Measurements from ENCODE around the gene CNTNAP2. TPM values are rescaled to one million over a fixed set of nuclear protein-coding genes. Genes with fewer than 3 reads are reported as not detected.
"Not testable (repeated sequence)": the region's sequence is repeated elsewhere in the genome, so short reads cannot be mapped to it uniquely, and the experiment has no call there.

The CNTNAP2 gene
- total and polyA plus RNA-seq, 2 of the 4 experiments (the other 2 are of a cell fraction), result not detected

DNA sequence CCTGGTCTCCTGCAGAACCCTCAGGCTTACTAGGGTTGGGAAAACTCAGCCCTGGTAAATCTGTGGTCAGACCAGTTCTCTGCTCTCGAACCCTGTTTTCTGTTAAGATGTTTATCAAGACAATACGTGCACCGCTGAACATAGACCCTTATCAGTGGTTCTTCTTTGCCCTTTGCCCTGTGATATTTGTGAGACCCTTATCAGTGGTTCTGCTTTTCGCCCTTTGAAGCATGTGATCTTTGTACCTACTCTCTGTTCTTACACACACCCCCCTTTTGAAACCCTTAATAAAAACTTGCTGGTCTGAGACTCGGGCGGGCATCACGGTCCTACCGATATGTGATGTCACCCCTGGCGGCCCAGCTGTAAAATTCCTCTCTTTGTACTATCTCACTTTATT is 2346.2 kb downstream of the CNTNAP2 start:
- DNase-seq; H4K8ac ChIP-seq (ENCODE audit: low read depth in 2 of 2, low read length in 2 of 2); H4K5ac ChIP-seq (ENCODE audit: low read depth, low read length); H3K14ac ChIP-seq (replicated peaks; ENCODE audit: low read depth, low read length); H2AFZ ChIP-seq (replicated peaks; ENCODE audit: low read length, poor library complexity); dilution Hi-C loops (cut with HindIII; ENCODE audit: low sequenced_read_pairs, unreplicated experiment); intact Hi-C loops (cut with micrococcal nuclease); H3K9me1 ChIP-seq (ENCODE audit: insufficient read depth, low read length); H3K79me1 ChIP-seq (ENCODE audit: low read depth in 1 of 2, low read length in 2 of 2); H3K36me3 ChIP-seq (ENCODE audit: control insufficient read depth, insufficient read depth, low read length); H3K4ac ChIP-seq (ENCODE audit: low read depth, low read length); H4K91ac ChIP-seq (ENCODE audit: insufficient read depth, low read depth, low read length); ATAC-seq (ENCODE audit: low read depth); H3K9me3 ChIP-seq (ENCODE audit: control insufficient read depth, insufficient read depth, low read length); in situ Hi-C loops (cut with MboI; ENCODE audit: low sequenced_read_pairs); H2BK120ac ChIP-seq (ENCODE audit: low read depth, low read length); H2AK5ac ChIP-seq (ENCODE audit: low read depth, low read length); H3K4me2 ChIP-seq (ENCODE audit: low read depth, low read length); H4K20me1 ChIP-seq (ENCODE audit: insufficient read depth, low read length); H2BK5ac ChIP-seq (ENCODE audit: low read depth, low read length, poor library complexity, severe bottlenecking); BruUV-seq (replicated peaks); H2BK15ac ChIP-seq (ENCODE audit: low read depth, low read length); H3K27me3 ChIP-seq (ENCODE audit: control insufficient read depth, insufficient read depth, low read length); H3K23ac ChIP-seq (ENCODE audit: low read depth, low read length); CTCF ChIA-PET; POLR2A ChIA-PET (ENCODE audit: unreplicated experiment); H3K56ac ChIP-seq (ENCODE audit: extremely low read depth, insufficient read depth, low read length); H3K18ac ChIP-seq (ENCODE audit: low read depth, low read length); H3K4me3 ChIP-seq (ENCODE audit: insufficient read depth, low read depth, low read length); H3K27ac ChIP-seq (ENCODE audit: insufficient read depth, low read length); H3K4me1 ChIP-seq (ENCODE audit: control insufficient read depth, insufficient read depth, low read length); H2AK9ac ChIP-seq (replicated peaks; ENCODE audit: low read depth, low read length, poor library complexity); H3K9ac ChIP-seq (ENCODE audit: low read depth, low read length); H2BK20ac ChIP-seq (ENCODE audit: low read depth, low read length): not testable (repeated sequence)
- 60% methylated on average over 3 of the region's 9 CpGs; no CpG with 5 or more reads in 1 of the 2 experiments for WGBS, 2 experiments (ENCODE audit: extremely low coverage in 2 of 2, insufficient read length in 1 of 2)
